ENCODE results near the gene AMBRA1.

Gene AMBRA1

DNA sequence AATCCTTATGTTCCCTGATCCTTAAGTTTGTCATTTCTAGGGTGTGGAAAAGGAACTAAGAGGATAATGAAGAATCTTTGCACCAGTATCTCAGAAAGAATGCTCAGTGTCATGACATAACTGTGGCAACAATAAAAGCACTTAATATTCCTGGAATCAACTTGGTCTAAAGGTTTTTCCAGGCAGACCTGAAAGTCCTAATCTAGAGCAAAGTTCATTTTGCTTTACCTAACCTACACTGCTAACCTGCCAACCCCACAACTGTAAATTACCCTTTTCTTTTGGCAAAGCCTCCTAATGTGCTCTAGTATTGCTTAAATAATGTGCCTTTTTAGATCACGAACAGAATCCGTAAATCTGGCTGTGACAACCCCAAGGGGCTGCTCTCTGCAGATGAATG is 82.5 kb downstream of the AMBRA1 start:
- DNase-seq (ENCODE audit: low read depth, low spot score): no peak

DNA sequence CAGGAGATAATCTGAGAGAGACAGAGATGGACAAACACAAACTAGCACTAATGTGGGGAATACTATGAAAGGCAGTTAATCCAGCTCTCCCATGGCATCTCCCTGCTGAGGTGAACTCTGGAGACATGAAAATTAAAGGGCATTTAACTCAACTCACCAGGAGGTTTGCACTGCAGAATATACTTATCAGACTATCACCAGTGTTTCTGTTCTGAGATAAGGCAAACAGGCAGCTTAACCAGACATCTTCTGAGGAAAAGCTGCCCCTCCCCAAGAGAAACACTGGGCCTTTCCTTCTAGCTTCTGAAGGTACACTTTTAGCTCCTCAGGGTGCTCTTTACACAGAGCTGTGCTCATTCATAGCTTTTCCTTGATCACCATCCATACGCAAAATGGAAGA is 85.5 kb downstream of the AMBRA1 start:
- no peak for DNase-seq (ENCODE audit: low read depth, low spot score)

DNA sequence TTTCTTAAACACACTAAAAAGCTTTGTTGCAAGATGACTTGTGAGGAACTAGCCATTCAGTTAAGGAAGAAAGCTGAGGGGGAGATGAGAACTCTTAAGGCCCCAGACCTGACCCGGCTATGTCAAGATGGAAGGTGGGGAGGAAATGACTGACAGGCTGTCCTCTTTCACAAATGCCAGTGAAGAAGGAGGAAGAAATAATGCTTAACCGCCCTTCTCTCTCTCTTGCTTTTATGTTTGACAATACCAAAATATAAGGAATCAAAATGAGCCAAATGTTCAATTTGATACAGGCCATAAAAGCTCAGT is 87.4 kb downstream of the AMBRA1 start:
- no peak for DNase-seq (ENCODE audit: low read depth, low spot score)

DNA sequence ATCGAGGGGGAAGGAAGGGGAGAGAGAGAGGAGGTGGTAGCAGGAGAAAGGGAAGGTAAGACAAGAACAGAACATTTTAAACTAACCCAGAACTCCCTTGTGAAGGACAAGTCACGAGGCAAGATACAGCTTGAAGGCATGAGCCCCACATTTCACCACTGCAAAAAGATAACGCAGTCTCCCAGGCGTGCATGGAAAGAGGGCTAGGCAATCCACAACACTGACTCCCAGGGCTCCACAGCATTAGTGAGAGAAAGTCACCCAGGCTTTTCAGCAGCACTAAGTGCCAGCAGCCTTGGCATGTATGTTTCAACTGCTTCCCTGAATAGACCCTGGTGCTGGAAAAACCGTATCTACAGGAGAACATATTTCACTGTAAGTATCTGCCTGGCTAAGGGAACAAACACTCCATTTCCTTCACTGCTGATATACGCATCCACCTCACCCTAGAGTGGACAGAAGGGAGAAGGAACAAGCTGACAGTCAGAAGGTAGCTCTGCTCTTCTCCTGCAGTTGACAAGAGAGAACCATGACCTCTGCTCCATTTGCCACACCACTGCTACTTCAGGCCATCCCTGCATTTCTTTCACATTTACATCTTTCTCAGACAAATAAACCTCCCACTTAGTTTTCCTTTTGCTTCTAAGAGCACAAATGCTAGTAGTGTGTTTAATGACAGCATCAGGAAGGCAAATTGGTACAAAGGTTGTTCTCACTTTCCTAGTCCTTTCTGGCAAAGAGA is 87.9 kb downstream of the AMBRA1 start:
- no peak for DNase-seq (ENCODE audit: low read depth, low spot score)

DNA sequence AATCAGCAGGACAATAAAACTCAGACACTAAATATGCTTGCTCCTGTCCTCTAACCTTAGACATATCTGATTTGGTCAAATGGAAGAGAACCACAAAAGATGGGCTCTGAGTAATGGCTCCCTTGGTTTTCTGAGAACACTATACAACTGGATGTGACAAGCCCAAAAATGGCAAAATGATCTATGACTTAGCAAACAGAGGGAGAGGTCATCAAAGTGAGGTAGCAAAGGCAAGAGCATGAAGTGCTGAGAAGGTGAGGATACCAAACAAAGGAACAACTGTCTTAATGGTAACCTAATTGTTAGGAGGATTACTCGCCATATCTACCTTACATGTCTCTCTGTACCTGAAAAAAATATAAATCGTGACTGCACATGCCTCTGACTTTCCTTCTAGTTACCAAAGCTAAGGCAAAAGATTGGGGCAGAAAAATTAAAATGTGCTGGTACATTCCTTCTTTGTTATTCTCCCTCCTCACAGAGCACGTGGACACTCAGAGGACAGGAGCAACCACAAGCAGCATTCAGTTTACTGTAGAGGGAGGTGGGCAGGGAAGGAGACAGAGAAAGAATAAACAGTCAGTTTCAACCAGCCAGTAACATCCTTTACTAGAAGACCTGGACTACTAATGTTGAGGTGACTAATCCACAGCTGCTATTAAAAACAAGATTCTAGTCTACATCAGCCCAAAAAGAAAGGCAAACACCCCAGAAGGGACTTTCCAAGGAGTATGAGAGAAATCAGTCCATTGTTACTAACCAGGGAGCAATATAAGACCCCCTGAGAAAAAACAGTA is 88.8 kb downstream of the AMBRA1 start:
- peak; percentile 62 for DNase-seq (ENCODE audit: low read depth, low spot score)

DNA sequence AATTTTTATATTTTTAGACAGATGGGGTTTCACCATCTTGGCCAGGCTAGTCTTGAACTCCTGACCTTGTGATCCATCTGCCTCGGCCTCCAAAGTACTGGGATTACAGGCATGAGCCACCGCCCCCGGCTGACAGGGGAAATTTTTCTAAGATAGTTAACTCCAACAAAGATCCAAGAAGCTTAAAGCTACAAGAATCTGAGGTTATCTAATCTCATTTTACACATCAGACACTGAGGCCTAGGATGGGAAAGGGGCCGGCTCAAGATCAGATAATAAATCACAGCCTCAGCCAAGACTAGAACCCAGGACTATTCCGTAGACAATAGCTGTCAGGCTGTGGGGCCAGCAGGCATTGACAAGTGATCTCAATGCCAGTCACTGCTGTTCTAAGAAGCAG is 94.0 kb downstream of the AMBRA1 start:
- no peak for DNase-seq (ENCODE audit: low read depth, low spot score)

DNA sequence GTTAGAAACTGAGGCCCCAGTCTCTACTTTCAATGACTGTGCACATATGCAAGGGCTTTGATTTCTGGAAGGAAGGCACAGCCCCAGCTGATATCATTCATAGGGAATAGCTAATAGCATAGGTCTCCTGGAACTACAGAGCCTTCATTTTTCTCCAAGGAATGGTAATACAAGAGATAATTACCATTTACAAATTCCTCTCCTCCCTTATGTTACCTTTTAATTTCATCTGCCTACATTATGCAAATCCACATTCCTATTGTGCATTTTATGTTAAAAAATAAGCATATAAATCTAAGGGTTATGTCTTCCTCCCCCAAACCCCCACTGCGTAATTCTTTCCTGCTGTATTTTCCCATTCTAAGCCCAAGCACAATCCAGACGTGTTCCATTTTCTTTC is 94.9 kb downstream of the AMBRA1 start:
- DNase-seq (ENCODE audit: low read depth, low spot score): no peak

DNA sequence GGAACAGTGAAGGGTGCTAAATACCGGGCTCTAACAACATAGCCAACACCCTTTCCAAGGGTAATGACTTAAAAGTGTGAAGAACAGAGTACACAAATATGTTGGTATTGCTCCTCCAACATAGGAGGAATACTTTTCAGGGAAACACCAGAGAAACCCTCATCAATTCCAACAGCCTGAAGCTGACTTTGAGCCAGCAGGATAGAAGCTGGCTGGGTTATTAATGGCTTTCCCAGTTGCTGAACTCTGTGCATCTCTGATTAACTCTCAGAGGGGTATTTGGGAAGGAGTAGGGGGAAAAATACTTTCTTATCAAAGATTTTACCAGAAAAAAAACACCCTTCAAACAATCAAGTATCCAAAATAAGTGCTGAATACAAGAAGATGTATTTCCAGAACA is 95.6 kb downstream of the AMBRA1 start:
- no peak for DNase-seq (ENCODE audit: low read depth, low spot score)

DNA sequence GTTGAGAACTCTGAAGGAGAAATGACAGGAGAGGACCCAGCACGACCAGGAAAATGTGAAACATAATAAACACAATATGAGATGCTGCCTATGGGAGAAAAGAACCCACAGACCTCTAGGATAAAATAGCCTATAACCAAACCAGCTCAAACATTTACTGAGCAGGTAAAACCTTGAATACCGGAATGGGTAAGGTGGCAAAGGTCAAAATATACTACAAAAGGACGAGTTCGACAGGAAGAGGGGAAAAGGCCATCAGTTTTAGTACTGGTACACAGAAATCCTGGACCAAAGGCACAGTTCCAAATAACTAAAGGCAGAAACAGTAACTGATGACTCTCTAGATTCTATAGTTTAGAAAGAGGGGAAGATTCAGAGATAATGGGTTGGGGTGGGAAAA is 96.3 kb downstream of the AMBRA1 start:
- DNase-seq (ENCODE audit: low read depth, low spot score): no peak

DNA sequence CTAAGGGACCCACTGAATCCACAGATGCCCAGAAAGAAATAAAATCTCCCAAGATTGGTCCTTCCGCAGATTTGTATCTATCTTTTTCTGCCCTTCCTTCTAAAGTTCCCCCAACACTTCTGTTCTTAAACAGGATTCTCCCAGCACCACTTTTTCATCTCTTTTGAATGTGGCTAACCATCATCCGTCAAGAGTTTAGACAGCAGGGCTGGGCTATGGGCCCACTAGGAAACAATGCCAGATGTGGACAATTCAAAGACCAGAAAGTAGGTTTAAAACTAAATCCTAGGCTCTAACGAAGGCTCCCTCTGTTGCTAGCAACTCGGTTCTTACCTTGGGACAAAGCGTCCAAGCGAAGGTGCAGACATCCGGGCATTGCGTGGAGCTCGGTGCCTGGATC is 100.0 kb downstream of the AMBRA1 start:
- peak; percentile 25 for DNase-seq (ENCODE audit: low read depth, low spot score)

DNA sequence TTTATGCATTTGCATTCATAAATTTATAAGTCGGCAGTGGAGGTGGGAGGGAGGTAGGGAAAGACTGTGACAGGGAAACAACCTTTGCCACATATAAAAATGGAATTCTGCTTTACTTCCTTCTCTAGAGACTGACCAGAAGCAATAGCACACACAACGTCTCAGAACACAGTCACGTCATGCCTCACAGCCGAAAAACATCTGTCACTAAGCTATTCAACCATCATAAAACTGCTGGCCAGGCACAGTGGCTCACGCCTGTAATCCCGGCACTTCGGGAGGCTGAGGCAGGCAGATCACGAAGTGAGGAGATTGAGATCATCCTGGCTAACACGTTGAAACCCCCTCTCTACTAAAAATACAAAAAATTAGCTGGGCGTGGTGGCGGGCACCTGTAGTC is 101.3 kb downstream of the AMBRA1 start:
- DNase-seq (ENCODE audit: low read depth, low spot score): no peak

DNA sequence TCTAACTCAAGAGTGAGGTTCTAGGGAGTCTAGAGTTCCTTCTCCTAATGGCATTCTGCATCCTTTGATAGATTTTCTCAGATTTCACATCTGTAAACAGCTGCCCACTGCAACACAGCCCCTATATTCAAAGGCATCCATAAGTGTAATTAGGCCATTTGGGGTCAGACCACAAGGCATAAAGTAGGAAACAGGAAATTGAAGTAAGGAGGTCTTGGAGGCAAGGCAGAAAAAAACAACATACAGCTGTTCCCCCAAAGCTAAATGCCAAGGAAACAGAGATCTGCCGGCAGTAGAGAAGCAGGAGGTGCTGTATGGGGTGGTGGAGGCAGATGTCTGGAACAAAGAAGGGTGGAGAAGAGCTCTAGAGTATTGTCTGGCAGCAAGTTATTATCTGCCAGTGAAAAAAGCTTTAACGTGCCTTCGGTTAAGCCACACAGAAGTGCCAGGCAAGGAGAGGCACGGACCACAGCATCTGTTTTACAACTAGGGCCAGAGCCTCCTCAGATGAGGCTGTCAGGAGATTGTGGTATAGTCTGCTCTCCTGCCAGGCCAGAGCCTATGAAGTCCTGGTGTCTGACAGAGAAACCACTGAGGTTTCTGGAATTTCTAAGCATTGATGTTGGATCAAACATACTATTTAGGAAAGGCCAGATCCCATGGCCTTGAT is 102.0 kb downstream of the AMBRA1 start:
- DNase-seq (ENCODE audit: low read depth, low spot score): peak; percentile 16

DNA sequence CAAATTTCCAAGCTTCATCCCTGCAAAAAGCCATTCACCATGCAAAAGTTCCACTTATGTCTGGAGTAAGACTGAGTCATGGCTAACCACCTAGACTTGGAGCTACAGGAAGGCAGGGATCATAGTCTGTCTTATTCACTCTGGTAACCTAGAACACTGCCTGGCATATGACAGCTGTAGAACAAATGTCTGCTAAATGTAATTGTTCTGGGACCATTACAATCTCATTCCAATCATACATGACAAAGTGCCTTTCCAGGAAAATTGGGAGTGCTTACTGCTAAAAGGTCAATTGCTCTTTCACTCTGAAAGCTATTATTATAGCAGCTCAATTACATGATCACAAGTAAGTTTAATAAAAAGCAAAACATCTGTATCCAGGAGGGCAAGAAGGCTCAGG is 103.2 kb downstream of the AMBRA1 start:
- DNase-seq (ENCODE audit: low read depth, low spot score): no peak

DNA sequence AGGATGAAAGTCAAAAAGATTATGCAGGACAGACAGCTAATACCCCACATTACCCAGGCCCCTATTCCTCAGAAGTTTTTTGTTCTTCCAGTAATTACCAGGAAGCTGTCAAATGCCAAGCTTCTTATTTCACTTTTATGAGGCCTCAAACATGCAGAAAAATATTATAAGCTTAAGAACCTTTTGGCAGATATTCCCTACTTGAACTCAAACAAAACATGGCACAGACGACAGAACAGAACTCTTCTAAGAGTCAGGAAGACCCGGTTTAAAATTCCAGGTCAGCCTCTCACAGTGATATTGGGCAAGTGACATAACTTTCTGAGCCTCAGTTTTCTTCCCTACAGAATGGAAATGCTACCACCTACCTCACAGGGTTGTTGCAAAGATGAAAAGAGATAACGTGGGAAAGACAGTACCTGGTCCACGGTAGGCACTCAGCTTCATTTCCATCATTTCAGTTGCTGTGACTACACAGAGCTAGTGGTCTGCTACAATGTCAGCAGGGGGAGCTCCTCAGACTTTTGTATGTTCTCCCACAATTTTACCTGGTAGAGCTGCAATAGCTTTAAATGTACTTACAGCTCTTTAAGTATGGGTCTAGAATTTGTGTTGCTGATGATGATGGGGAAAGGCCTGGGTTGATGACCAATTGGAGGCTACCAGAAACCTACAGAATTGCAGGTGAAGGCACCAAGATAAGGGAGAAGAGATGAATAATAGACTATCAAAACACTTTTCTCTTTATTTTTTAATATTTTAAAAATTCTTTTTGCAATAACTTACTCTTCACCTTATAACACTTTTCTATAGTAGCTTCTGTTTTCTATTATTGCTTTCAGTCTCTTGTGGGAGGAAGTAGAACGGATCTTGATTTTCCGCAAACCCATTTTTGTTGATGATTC is 103.9 kb downstream of the AMBRA1 start:
- DNase-seq (ENCODE audit: low read depth, low spot score): peak; percentile 67

DNA sequence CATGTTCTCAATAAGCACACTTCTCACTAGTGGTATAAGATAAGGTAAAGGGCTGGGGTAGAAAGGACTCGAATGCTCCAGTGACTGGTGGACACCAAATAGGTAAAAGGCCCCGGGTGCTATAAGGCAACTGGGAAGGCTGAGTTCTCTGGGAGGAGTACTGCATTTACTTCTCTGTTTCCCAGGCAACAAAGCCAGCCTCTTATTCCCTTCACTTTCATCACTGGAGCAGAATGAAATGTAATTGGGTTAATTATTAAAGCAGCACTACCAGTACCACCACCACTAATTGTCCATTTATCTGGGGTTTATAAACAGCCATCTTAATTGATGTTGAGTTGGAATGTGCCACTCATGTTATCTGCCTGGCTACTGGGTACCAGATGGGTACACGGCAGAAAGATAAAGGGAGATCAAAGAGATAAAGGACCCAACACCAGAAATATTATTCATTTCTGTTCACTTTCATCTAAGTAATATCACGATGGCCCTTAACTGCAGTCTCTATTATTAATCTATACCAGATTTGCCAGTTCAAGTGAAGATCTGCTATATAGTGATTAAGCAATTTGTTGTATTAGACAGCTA is 107.9 kb downstream of the AMBRA1 start:
- no peak for DNase-seq (ENCODE audit: low read depth, low spot score)

DNA sequence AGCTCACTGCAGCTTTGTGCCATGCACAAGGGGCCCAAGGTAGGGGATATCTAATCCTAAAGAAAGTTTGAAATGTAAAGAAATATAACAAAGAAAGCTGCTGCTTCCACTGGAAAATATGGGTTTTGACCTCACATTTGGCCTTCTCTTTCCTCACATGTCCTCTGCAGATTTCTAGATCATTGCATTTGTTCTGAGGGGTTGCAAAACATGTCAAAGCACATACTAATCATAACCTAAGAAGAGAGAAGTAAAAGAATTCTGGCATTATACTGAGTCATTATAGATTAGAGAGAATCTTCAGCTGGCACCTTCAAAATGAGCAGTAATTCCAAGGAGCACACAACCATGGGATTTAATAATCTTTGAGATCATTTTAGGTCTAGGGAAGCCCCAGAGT is 109.7 kb downstream of the AMBRA1 start:
- DNase-seq (ENCODE audit: low read depth, low spot score): no peak

DNA sequence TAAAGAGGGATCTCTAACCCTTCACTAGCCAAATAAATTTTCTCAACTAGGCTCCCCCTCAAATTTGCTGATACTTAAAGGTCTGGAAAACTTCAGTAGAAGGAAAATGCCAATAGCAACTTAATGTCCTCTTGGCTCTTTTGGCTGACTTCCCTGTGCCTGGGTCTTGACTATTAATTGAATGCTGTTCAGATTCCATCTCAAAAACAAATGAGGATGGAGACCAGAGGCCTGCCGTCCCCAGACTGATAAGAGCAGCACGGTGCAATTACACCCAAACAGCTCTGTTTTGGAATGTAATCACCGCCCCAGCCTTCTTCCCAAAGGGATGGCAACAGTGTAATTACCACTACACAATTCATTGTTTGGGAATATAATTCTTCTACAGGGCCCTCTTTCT is 112.9 kb downstream of the AMBRA1 start:
- DNase-seq (ENCODE audit: low read depth, low spot score): peak; percentile 15

DNA sequence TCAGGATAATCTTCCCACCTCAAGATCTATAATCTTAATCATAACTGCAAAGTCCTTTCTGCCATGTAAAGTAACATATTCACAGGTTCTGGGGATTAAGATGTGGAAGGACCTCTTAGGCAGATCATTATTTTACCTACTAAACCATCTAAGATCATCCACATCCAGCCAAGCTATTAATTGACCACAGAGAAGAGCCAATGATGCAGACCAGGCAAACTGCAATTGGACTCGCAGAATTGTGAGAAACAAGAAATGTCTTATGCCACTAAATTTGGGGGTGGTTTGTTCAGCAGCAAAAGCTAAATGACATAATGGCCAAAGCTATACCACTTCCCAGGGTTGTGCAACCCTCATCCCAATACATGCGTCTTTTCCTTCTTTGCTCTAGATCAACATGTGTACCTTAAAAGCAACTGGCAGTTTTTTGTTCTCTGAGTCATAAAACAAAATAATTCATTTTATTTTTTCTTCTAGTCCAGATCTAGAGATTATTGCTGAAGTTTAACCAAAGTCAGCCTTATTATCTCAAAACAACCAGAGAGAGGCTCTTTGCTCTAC is 113.6 kb downstream of the AMBRA1 start:
- no peak for DNase-seq (ENCODE audit: low read depth, low spot score)

DNA sequence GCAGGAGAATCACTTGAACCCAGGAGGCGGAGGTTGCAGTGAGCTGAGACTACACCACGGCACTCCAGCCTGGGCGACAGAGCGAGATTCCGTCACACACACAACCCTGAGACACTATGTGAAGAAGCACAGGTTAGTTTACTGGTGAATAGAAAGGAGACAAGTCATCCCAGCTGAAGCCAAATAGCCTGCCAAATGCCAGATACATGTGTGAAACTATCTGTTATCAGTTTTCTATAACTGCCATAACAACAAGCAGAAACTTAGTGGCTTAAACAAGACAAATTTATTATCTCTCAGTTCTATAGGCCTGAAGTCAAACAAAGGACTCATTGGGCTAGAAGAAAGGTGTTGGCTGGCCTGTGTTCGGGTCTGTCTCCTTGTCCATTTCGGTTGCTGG is 114.2 kb downstream of the AMBRA1 start:
- no peak for DNase-seq (ENCODE audit: low read depth, low spot score)

DNA sequence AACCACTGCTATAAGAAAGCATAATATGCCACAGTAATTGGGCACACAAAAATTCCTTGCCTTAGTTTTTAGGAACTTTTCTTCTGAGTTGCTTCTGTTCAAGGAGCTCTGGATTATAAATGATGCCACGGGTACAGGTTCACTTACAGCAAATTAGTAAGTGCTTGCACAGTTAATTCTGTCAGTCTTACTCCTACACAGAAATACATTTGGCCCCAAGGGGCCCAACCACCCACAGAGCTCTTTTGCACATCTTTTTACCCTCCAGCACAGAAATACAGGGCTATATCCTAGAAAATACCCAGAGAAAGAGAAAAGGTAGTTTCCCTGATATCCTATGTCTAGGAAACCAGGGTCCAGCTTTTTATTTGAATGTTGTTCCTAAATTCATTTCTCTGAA is 115.6 kb downstream of the AMBRA1 start:
- no peak for DNase-seq (ENCODE audit: low read depth, low spot score)

DNA sequence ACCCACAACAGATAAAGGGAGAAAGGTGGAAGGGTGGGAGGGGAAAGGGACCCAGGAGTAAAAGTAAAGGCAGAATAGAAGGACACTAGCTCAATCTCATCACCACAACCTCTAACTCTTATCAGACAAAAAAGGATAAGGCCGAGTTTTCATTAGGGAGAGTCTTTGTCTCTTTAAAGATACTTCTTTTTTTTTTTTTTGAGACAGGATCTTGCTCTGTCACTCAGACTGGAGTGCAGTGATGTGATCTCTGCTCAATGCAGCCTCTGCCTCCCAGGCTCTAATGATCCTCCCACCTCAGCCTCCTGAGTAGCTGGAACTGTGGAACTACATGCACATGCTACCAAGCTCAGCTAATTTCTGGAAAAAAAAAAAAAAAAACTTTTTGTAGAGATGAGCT is 116.7 kb downstream of the AMBRA1 start:
- DNase-seq (ENCODE audit: low read depth, low spot score): no peak
